Activated CD4-positive, alpha-beta memory T cell treated with anti-CD3 and anti-CD28 coated beads for 36 hours (primary cell): Measurements from ENCODE around the gene FABP7. TPM values are rescaled to one million over a fixed set of nuclear protein-coding genes. Genes with fewer than 3 reads are reported as not detected.

ENCODE experiments used
- CTCF ChIA-PET: fragments of 350-600 bp; sonication (Branson Sonifier 250); formaldehyde crosslinking; loops from one replicate; lab custom pipeline; 2021; ENCODE audit warnings: antibody characterized with exemption, inconsistent platforms; lab: Charles Lee
- POLR2A ChIA-PET: fragments of 350-600 bp; sonication (Branson Sonifier 250); formaldehyde crosslinking; loops from one replicate; lab custom pipeline; 2021; ENCODE audit warnings: antibody characterized with exemption; lab: Charles Lee
- DNase-seq: peaks from one replicate; pipeline ENCODE4 v3.0.0-alpha.2; 2020
- H3K27ac Mint-ChIP-seq: one replicate; pipeline ENCODE4 v1.8.0; 2021; ENCODE audit warnings: mixed read lengths
- H3K27me3 Mint-ChIP-seq: one replicate; pipeline ENCODE4 v1.8.0; 2021; ENCODE audit warnings: mixed read lengths
- H3K36me3 Mint-ChIP-seq: one replicate; pipeline ENCODE4 v1.8.0; 2021; ENCODE audit warnings: mixed read lengths
- H3K4me1 Mint-ChIP-seq: one replicate; pipeline ENCODE4 v1.8.0; 2021; ENCODE audit warnings: low read depth, mixed read lengths
- H3K4me3 Mint-ChIP-seq: one replicate; pipeline ENCODE4 v1.8.0; 2021; ENCODE audit warnings: mild to moderate bottlenecking, mixed read lengths
- H3K9me3 Mint-ChIP-seq: one replicate; pipeline ENCODE4 v1.8.0; 2021; ENCODE audit warnings: mixed read lengths
- intact Hi-C: fragments of 100-400 bp; cut with micrococcal nuclease; formaldehyde crosslinking; loops from one replicate; pipeline ENCODE4 v1.15.1; 2023
- total RNA-seq, 2 experiments: library from RNA; stranded (reverse); gene quantifications; one replicate each; pipeline ENCODE4 v1.2.3, GENCODE V29; 2021

The FABP7 gene
- total RNA-seq, 2 experiments from 2014 or later = not detected

DNA sequence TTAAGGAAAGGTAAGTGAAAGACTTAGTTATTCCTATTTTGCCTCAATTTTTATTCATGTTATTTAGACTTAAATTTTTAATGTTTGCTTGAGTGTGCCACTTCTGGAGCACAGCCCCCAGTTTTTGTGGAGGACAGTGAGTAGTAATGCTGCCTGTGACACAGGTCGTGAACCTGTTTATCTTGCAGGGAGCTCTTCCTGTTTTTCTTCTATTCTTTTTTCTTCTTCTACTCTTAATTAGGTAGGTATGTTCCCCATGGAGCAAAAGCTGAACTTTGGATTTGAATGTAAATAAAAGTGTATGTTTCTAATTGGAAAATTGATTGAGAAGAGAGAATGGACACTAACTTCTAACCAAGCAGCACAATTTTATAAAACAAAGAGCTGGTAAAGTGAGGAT lies 21.9 kb downstream of the FABP7 start:
- Mint-ChIP-seq H3K36me3 (no peaks in the 10 kb centered on the region), H3K27me3 (no peaks in the 10 kb centered on the region), H3K9me3 (no peaks in the 10 kb centered on the region), H3K27ac (no peak overlapping the region), H3K4me3 (no peak overlapping the region), H3K4me1 (peaks cover 4% of the 10 kb centered on the region)
- intact Hi-C loops = no loop called here
- ChIA-PET CTCF (interaction anchor here (0.6 kb wide), 1 partner anchor 27 kb away, joined by 3 read pairs; no protein-coding TSS in a partner anchor), POLR2A (no interaction called here)
- no peak for DNase-seq

DNA sequence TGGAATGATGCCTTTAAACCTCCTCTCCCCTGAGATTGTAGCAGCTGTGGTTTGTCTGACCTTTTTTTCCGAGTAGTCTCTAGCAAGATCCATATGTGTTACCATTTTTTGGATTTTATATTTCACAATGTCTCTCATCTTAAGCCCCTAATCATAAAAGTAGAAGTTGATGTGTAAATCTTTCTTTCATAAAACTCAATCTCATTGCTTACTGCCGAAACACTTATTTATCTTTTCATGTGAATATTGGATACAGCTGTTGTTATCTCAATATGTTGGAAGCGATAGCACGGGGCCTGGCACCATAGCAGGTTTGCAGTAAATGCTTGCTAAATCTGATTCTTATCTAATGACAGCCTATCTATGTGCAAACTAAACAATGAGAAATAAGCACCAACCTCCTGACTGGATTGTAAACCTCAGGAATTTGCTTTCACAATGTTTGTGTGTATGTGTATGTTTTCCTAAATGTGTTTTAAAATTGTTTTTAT lies 23.7 kb downstream of the FABP7 start:
- intact Hi-C loops = no loop called here
- Mint-ChIP-seq H3K27ac (no peak overlapping the region), H3K27me3 (no peaks in the 10 kb centered on the region), H3K4me3 (no peak overlapping the region), H3K36me3 (no peaks in the 10 kb centered on the region), H3K9me3 (no peaks in the 10 kb centered on the region), H3K4me1 (no peaks in the 10 kb centered on the region)
- ChIA-PET POLR2A (no interaction called here), CTCF (interaction anchor here (1.1 kb wide), 1 partner anchor 36 kb away, joined by 3 read pairs; no protein-coding TSS in a partner anchor)
- DNase-seq = no peak

DNA sequence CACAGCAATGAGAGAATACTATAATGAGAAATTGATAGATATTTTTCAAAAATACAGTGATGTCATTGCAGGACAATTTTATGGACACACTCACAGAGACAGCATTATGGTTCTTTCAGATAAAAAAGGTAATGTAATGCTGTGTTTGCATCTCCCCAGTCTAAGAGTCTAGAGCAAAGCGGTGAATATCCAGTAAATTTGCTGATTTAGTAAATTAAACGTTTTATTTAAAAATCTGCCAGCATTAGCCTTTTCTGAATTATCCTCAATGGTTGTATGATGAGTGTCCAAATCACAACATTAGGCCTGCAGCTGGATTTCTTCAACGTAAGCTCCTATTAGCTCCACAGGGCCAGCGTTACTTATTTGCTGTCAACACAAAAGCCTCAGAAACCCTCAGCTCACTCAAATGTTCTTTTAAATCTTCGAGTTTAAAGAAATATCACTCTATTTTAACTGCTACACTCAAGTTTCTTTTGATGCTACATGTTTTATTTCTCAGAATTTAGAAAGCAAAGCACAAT lies 25.5 kb downstream of the FABP7 start:
- ChIA-PET CTCF (no interaction called here), POLR2A (no interaction called here)
- Mint-ChIP-seq H3K36me3 (no peaks in the 10 kb centered on the region), H3K9me3 (no peaks in the 10 kb centered on the region), H3K4me3 (no peak overlapping the region), H3K27ac (no peak overlapping the region), H3K27me3 (no peaks in the 10 kb centered on the region), H3K4me1 (no peaks in the 10 kb centered on the region)
- intact Hi-C loops = no loop called here
- DNase-seq = no peak

DNA sequence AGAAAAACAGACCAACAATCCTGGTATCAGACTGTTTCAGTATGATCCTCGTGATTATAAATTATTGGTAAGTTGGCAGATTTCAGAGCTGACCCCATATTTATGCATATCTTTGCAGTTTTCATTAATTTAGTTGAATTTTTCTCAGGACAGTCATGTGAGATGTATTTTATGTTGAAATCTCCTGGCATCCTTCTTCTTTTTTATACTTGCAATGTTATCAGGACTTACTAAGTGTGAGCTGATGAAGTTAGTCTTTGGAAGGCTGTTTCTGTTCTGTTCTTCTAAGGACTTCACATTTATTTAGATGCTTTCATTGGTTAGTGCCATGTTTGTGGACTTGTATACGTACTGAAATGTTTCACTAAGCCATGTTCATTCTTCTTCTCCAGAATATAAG lies 26.8 kb downstream of the FABP7 start:
- Mint-ChIP-seq H3K4me1 (no peaks in the 10 kb centered on the region), H3K4me3 (no peak overlapping the region), H3K27me3 (no peaks in the 10 kb centered on the region), H3K9me3 (no peaks in the 10 kb centered on the region), H3K36me3 (no peaks in the 10 kb centered on the region), H3K27ac (no peak overlapping the region)
- no peak for DNase-seq
- POLR2A ChIA-PET = no interaction called here
- CTCF ChIA-PET = no interaction called here
- intact Hi-C loops = no loop called here

DNA sequence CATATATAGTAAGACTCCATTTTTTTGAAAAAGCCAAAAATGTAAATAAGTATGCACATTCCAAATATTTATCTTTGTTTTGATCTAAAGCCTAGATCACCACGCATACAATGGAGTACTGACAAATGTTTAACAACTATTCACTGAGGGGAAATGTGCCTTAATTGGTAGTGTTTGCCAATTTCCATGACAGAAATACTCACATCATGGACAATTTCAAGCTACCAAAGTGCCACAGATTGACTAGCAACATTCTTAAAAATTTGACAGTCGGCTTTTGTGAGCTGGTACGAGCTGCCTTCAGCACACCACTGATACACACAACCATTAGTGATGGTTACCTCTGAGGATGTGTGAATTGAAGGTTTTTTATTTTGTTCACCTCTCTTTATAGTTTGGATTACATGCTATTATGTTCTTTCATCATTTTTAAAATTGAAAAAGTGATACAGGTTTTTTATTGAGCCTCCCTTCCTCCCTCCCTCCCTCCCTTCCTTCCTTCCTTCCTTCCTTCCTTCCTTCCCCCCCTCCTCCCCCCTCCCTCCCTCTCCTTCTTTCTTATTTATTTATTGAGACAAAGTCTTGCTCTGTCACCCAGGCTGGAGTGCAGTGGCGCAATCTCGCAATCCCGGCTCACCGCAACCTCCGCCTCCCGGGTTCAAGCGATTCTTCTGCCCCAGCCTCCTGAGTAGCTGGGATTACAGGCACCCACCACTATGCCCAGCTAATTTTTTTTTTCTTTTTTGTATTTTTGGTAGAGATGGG lies 28.8 kb downstream of the FABP7 start:
- H3K9me3 Mint-ChIP-seq = no peaks in the 10 kb centered on the region
- H3K27ac Mint-ChIP-seq = no peak overlapping the region
- no peaks in the 10 kb centered on the region for H3K4me1 Mint-ChIP-seq
- CTCF ChIA-PET = no interaction called here
- no peaks in the 10 kb centered on the region for H3K27me3 Mint-ChIP-seq
- POLR2A ChIA-PET = no interaction called here
- intact Hi-C loops = no loop called here
- DNase-seq = no peak
- H3K36me3 Mint-ChIP-seq = no peaks in the 10 kb centered on the region
- no peak overlapping the region for H3K4me3 Mint-ChIP-seq

DNA sequence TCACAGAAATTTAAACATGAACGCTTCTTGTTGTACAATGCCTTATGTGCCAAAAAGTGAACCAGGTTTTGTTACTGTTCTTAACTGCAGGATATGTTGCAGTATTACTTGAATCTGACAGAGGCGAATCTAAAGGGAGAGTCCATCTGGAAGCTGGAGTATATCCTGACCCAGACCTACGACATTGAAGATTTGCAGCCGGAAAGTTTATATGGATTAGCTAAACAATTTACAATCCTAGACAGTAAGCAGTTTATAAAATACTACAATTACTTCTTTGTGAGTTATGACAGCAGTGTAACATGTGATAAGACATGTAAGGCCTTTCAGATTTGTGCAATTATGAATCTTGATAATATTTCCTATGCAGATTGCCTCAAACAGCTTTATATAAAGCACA lies 29.5 kb downstream of the FABP7 start:
- Mint-ChIP-seq H3K9me3 (no peaks in the 10 kb centered on the region), H3K36me3 (no peaks in the 10 kb centered on the region), H3K4me1 (no peaks in the 10 kb centered on the region), H3K4me3 (no peak overlapping the region), H3K27ac (no peak overlapping the region), H3K27me3 (no peaks in the 10 kb centered on the region)
- no peak for DNase-seq
- ChIA-PET CTCF (interaction anchor here (0.6 kb wide), 1 partner anchor 13 kb away, joined by 4 read pairs; no protein-coding TSS in a partner anchor), POLR2A (no interaction called here)
- intact Hi-C loops = no loop called here

DNA sequence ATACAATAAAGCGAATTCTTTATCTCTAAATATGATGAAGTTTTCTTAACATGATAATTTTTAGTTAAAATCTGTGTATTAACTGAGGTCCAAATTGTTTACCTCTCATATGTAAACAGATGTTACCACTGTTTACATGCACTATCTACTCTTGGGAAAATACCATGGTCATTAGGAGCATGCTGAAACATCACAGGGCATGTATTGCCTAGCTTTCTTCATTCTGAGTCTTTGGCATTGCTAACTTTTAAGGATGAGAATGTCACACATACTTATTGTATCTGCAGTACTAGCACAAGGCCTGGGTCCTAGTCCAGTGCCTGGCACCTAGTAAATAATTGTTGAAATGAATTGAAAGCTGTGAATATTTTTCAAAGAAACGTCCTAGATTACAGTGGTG lies 30.2 kb downstream of the FABP7 start:
- no peak for DNase-seq
- H3K9me3 Mint-ChIP-seq = no peaks in the 10 kb centered on the region
- intact Hi-C loops = no loop called here
- no peaks in the 10 kb centered on the region for H3K36me3 Mint-ChIP-seq
- no peak overlapping the region for H3K4me3 Mint-ChIP-seq
- H3K27me3 Mint-ChIP-seq = no peaks in the 10 kb centered on the region
- H3K4me1 Mint-ChIP-seq = no peaks in the 10 kb centered on the region
- no peak overlapping the region for H3K27ac Mint-ChIP-seq
- CTCF ChIA-PET = no interaction called here
- POLR2A ChIA-PET = no interaction called here

DNA sequence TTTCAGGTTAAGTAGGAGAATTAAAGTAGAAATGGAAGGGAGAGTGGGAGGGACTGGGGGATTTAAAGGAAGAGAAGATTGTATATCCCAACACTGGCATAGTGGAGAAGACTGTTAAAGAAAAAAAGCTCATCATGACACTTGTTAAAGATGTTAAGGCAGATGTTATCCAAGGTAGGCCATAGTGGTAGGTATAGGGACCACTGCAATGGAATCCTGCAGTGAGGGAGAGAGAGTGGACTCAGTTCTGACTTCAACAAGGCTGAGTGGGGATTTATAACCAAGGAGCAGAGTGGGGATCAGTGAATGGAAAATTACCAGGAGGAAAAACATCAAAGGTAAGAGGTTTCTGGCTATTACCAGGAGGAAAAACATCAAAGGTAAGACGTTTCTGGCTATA lies 30.7 kb downstream of the FABP7 start:
- ChIA-PET CTCF (no interaction called here), POLR2A (no interaction called here)
- H3K9me3 Mint-ChIP-seq = no peaks in the 10 kb centered on the region
- H3K36me3 Mint-ChIP-seq = no peaks in the 10 kb centered on the region
- intact Hi-C loops = no loop called here
- no peak overlapping the region for H3K27ac Mint-ChIP-seq
- no peaks in the 10 kb centered on the region for H3K27me3 Mint-ChIP-seq
- no peak for DNase-seq
- no peaks in the 10 kb centered on the region for H3K4me1 Mint-ChIP-seq
- no peak overlapping the region for H3K4me3 Mint-ChIP-seq

DNA sequence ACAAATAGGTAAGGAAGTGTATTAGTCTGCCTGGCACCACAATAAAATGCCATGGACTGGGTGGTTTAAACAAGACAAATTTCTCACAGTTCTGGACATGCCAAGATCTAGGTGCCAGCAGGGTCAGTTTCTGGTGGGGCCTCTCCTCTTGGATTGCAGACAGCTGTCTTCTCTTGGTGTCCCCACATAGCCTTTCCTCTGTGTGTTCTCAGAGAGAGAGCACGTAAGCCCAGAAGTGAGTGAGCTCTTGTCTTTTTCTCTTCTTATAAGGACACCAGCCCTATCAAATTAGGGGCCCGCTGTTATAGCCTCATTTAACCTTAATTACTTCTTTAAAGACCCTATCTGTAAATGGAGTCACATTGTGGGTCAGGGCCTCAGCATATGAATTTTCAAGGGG lies 37.8 kb downstream of the FABP7 start:
- CTCF ChIA-PET = no interaction called here
- no peak for DNase-seq
- Mint-ChIP-seq H3K4me3 (no peak overlapping the region), H3K27ac (no peak overlapping the region), H3K27me3 (no peaks in the 10 kb centered on the region), H3K4me1 (no peaks in the 10 kb centered on the region), H3K36me3 (no peaks in the 10 kb centered on the region), H3K9me3 (no peaks in the 10 kb centered on the region)
- POLR2A ChIA-PET = no interaction called here
- intact Hi-C loops = no loop called here

DNA sequence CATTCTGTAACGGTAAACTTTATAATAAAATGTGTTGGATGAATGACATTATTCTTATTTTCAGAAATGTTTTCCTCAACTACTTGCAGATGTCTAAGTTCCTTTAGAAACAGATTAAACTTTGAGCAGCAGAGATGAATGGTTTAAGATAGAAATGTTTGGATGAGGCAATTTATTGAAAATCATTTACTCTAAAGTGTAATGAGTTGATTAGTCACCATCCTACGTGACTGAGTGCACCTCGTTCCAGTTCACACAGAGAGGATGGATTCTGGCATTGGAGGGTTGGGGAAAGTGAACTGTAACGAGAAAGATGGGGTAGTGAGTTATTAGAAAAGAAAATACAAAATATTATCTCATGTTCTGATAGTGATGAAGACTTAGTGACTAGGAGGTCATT lies 38.2 kb downstream of the FABP7 start:
- no peak for DNase-seq
- no peaks in the 10 kb centered on the region for H3K9me3 Mint-ChIP-seq
- H3K27ac Mint-ChIP-seq = no peak overlapping the region
- no peaks in the 10 kb centered on the region for H3K27me3 Mint-ChIP-seq
- ChIA-PET POLR2A (no interaction called here), CTCF (no interaction called here)
- H3K36me3 Mint-ChIP-seq = no peaks in the 10 kb centered on the region
- no peak overlapping the region for H3K4me3 Mint-ChIP-seq
- intact Hi-C loops = no loop called here
- no peaks in the 10 kb centered on the region for H3K4me1 Mint-ChIP-seq

DNA sequence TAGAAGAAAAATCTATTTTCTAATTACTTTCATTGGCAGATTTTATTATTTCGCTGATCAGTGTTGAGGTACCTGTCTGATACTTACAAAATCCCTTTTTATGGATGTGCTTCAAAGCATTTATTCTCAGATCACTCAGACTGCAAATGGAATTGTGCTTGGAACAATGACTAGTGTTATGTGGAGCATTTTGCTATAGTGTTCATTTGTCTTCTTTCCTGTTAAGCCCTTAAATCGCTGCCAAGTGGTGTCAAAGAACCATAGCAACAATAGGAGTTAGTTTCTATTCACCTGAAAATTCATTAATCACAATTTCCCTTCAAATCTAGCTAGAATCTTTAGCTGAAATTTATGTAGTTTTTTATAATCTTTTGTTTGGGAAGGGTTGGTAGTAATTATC lies 39.4 kb downstream of the FABP7 start:
- Mint-ChIP-seq H3K4me3 (no peak overlapping the region), H3K36me3 (no peaks in the 10 kb centered on the region), H3K27ac (no peak overlapping the region), H3K27me3 (no peaks in the 10 kb centered on the region), H3K9me3 (no peaks in the 10 kb centered on the region), H3K4me1 (no peaks in the 10 kb centered on the region)
- CTCF ChIA-PET = no interaction called here
- POLR2A ChIA-PET = no interaction called here
- intact Hi-C loops = no loop called here
- no peak for DNase-seq

DNA sequence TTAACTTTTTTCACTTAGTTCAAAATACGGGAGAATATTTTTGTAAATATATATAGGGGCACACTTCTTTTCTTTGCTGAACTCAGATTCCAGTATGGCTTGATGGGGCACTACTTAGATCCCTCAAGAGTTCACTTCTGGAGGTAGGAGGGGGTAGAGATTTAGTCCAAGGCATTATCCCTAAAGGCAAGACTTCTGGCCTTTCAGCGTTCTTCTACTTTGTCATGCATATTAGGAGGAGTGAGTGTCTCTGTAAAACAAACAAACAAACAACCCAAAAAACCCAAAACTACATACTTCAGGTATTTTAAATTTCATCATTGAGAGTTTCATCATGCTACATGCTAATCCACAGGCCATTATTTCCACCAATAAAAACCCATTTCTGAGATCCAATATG lies 41.6 kb downstream of the FABP7 start:
- Mint-ChIP-seq H3K9me3 (no peaks in the 10 kb centered on the region), H3K4me1 (no peaks in the 10 kb centered on the region), H3K27me3 (no peaks in the 10 kb centered on the region), H3K36me3 (no peaks in the 10 kb centered on the region), H3K27ac (no peak overlapping the region), H3K4me3 (no peak overlapping the region)
- ChIA-PET POLR2A (no interaction called here), CTCF (interaction anchor here (1.6 kb wide), 1 partner anchor 18 kb away, joined by 5 read pairs; no protein-coding TSS in a partner anchor)
- DNase-seq = no peak
- intact Hi-C loops = no loop called here

DNA sequence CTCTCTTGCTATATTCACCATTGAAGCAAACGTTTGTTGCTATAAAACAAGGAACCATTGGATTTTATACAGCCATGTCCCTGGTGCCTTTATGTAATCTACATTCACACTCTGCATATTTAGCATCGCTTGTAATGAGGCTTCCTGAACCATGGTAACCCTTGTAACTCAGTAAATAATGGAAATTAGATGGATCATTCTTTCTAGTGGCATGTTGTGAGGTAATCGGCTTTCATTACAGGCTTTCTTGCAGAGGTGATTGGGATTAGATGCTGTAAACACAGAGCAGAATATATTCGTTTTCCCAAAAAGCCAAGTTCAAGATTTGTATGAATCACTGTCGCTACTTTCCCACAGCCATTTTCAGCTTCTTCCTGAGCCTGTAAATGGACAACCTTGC lies 45.6 kb downstream of the FABP7 start:
- DNase-seq = no peak
- Mint-ChIP-seq H3K27me3 (peaks cover 2% of the 10 kb centered on the region), H3K27ac (no peak overlapping the region), H3K4me3 (no peak overlapping the region), H3K9me3 (no peaks in the 10 kb centered on the region), H3K4me1 (no peaks in the 10 kb centered on the region), H3K36me3 (no peaks in the 10 kb centered on the region)
- CTCF ChIA-PET = interaction anchor here (1.5 kb wide), 1 partner anchor 14 kb away, joined by 6 read pairs; no protein-coding TSS in a partner anchor
- POLR2A ChIA-PET = no interaction called here
- intact Hi-C loops = no loop called here
